Measurements from ENCODE around the gene ZNF792.
A peak's percentile ranks its signal among the peaks of the same experiment; 100 is the strongest.
"Not testable (repeated sequence)": the region's sequence is repeated elsewhere in the genome, so short reads cannot be mapped to it uniquely, and the experiment has no call there.

The ZNF792 gene

GRCh38 chr19:34963573-34964406 lies at the start of gene ZNF792:
ZNF792 (minus strand) TSS chr19:34964229; CDS start chr19:34963662, 567 bp downstream.
- peak in 1 of 2 experiments; percentile 2 for DNase-seq (ENCODE audit: low read depth in 2 of 2)

- DNase-seq (ENCODE audit: low read depth in 2 of 2): no peak
Measured at GRCh38 chr19:35013041-35013819, 49.2 kb upstream of the ZNF792 start.

GRCh38 chr19:35011737-35012682 lies 48.0 kb upstream of the ZNF792 start:
- no peak for DNase-seq (ENCODE audit: low read depth in 2 of 2)

- DNase-seq (ENCODE audit: low read depth in 2 of 2): no peak
Measured at GRCh38 chr19:35011091-35011689, 47.2 kb upstream of the ZNF792 start.

- no peak for DNase-seq (ENCODE audit: low read depth in 2 of 2)
Measured at GRCh38 chr19:35009424-35010415, 45.7 kb upstream of the ZNF792 start.

GRCh38 chr19:35008891-35009341 lies 44.9 kb upstream of the ZNF792 start:
- no peak for DNase-seq (ENCODE audit: low read depth in 2 of 2)

- not testable (repeated sequence) for DNase-seq (ENCODE audit: low read depth in 2 of 2)
Measured at GRCh38 chr19:35007427-35007826, 43.4 kb upstream of the ZNF792 start.

GRCh38 chr19:35006999-35007365 lies 43.0 kb upstream of the ZNF792 start:
- DNase-seq (ENCODE audit: low read depth in 2 of 2): no peak

- no peak for DNase-seq (ENCODE audit: low read depth in 2 of 2)
Measured at GRCh38 chr19:35006342-35006998, 42.4 kb upstream of the ZNF792 start.

GRCh38 chr19:35006007-35006341 lies 41.9 kb upstream of the ZNF792 start:
- DNase-seq (ENCODE audit: low read depth in 2 of 2): not testable (repeated sequence)

GRCh38 chr19:35005256-35005977 lies 41.4 kb upstream of the ZNF792 start:
- no peak for DNase-seq (ENCODE audit: low read depth in 2 of 2)

- no peak for DNase-seq (ENCODE audit: low read depth in 2 of 2)
Measured at GRCh38 chr19:35004517-35005255, 40.7 kb upstream of the ZNF792 start.

- no peak for DNase-seq (ENCODE audit: low read depth in 2 of 2)
Measured at GRCh38 chr19:35002037-35002535, 38.1 kb upstream of the ZNF792 start.

GRCh38 chr19:35000647-35001501 lies 36.8 kb upstream of the ZNF792 start:
- DNase-seq (ENCODE audit: low read depth in 2 of 2): no peak

- no peak for DNase-seq (ENCODE audit: low read depth in 2 of 2)
Measured at GRCh38 chr19:35000338-35000646, 36.3 kb upstream of the ZNF792 start.

GRCh38 chr19:34999498-35000337 lies 35.7 kb upstream of the ZNF792 start, which contains the start of gene GRAMD1A:
GRAMD1A (plus strand) TSS chr19:35000323; CDS start chr19:35000479, 156 bp downstream.
- peak; percentile 76 for DNase-seq (ENCODE audit: low read depth in 2 of 2)

All from fibroblast of skin of left biceps (primary cell).